GM12891 (cell line): ENCODE measurements around the gene ULK2.

Experiments used
- POLR2AphosphoS5 ChIP-seq: IDR thresholded peaks from 2 replicates; pipeline ENCODE4 v1.6.1; 2011; ENCODE audit warnings: low read depth, low read length, control low read depth
- TAF1 ChIP-seq: IDR thresholded peaks from 2 replicates; pipeline ENCODE4 v1.6.1; 2011; ENCODE audit warnings: low read depth, low read length, control low read depth

GRCh38 chr17:19750835-19751234 lies 116.9 kb downstream of the ULK2 start:
- TF ChIP-seq TAF1 (no peak), POLR2AphosphoS5 (no peak)
